UCSD-AML1 (cell line): ENCODE data around the gene ADCY7.
"Not testable (repeated sequence)": the region's sequence is repeated elsewhere in the genome, so short reads cannot be mapped to it uniquely, and the experiment has no call there.

ENCODE experiments used
- DNase-seq: peaks from one replicate; lab custom pipeline; 2025; ENCODE audit not compliant: unreplicated experiment; lab: John Stamatoyannopoulos, UW

Gene ADCY7

GRCh38 chr16:50332599-50332998 lies 66.2 kb downstream of the ADCY7 start:
- no peak for DNase-seq

- DNase-seq = no peak
Measured at GRCh38 chr16:50334106-50334975, 68.0 kb downstream of the ADCY7 start.

DNA sequence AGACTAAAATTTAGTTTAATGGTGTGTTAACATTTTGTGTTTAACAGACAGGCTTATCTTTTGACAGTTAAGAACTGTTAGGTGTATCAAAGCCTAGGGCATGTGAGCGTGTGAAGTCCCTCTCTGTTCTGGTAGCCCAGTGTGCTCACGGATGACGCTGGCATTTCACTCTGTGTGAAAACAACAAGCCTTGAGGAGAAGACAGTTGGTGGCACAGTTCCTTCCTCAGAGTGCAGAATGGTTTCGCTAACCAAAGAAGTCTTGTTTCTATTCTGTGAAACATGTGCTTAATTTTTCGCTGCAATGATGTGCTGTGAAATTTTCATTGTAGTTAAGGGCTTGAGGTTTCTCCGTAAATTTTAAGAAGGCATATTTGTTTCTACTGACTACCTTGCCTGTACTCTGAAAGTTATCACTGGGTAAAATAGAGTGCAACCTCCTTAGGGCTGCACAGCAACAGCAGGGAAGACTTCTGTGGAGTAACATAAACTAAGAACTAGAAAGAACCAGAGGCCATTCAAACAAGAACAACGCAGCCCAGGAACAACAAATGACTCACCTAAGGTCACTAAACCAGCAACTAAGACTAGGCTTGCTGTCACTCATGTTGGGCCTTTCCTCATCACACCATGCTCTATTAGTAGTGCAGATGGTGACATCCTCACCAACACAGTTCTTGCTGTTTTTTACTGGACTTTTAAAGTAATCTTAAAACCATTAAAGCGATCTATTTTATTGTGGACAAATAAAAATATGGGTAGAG lies 69.0 kb downstream of the ADCY7 start:
- no peak for DNase-seq

- no peak for DNase-seq
Measured at GRCh38 chr16:50336884-50337283, 70.5 kb downstream of the ADCY7 start.

GRCh38 chr16:50338371-50339231 lies 72.2 kb downstream of the ADCY7 start:
- no peak for DNase-seq

GRCh38 chr16:50340578-50340977 lies 74.2 kb downstream of the ADCY7 start:
- no peak for DNase-seq

GRCh38 chr16:50343566-50343965 lies 77.2 kb downstream of the ADCY7 start:
- not testable (repeated sequence) for DNase-seq

GRCh38 chr16:50345210-50345609 lies 78.9 kb downstream of the ADCY7 start:
- DNase-seq = not testable (repeated sequence)

GRCh38 chr16:50351116-50351515 lies 84.8 kb downstream of the ADCY7 start:
- DNase-seq = no peak

DNA sequence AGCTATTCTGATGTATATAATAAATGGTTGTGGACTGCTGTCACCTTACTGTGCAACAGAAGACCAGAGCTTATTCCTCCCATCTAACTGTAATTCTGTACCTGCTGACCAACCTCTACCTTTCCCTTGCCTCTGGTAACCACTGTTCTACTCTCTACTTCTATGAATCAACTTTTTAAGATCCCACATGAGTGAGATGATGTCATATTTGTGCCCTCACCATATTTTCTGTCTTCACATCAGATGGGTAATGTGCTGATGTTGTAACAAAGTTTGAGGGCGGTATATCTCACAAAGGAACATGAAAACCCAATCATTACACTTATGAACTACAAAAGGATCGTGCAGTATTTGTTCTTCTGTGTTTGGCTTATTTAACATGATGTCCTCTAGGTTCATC lies 85.6 kb downstream of the ADCY7 start:
- DNase-seq = no peak

GRCh38 chr16:50354082-50354481 lies 87.7 kb downstream of the ADCY7 start:
- DNase-seq = no peak

- DNase-seq = no peak
Measured at GRCh38 chr16:50354629-50355456, 88.5 kb downstream of the ADCY7 start.

DNA sequence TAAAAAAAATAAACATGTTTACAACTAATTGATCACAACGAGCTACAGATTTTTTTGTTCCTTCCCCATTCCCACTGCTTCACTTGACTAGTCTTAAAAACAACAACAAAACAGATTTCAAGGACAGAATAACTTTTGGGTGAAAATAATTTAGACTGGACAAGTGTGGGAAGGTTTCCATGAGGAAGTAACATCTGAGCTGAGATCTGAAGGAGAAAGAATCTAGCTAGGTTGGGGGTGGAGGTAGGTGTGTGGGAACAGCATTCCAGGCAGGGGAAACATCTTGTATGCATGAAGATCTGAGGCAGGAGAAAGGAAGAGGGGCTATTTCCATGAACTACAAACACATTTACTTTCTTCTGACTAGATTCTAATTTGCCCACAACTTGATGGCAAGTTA lies 93.3 kb downstream of the ADCY7 start:
- no peak for DNase-seq

GRCh38 chr16:50360033-50360778 lies 93.9 kb downstream of the ADCY7 start:
- DNase-seq = no peak

- DNase-seq = no peak
Measured at GRCh38 chr16:50360779-50361178, 94.4 kb downstream of the ADCY7 start.

DNA sequence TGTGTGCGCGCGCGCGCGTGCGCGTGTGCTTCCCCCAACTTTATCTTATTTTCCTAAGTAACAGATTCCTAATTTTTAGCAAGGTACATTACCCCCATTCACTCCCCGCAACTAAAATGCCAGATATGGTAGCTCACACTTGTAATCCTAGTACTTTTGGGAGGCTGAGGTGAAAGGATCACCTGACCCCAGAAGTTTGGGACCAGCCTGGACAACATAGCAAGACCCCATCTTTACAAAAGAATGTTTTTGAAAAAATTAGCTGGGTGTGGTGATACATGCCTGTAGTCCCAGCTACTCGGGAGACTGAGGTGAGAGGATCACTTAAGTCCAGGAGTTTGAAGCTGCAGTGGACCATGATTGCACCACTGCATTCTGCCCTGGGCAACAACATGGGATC lies 97.3 kb downstream of the ADCY7 start:
- no peak for DNase-seq

- DNase-seq = no peak
Measured at GRCh38 chr16:50365791-50366575, 99.6 kb downstream of the ADCY7 start.
